GM12878 (cell line): ENCODE data around the gene DGLUCY.

Source experiments
- EP300 ChIP-seq, 2 experiments: fragments of 150-350 bp in 1 of 2; IDR thresholded peaks; 2 replicates each; pipeline ENCODE4 v1.6.1; 2011 to 2012; ENCODE audit warnings: low read depth in 2 of 2, low read length in 2 of 2, borderline replicate concordance in 1 of 2, improper control_type of control experiment in 1 of 2, inconsistent platforms in 1 of 2; ENCODE audit not compliant: control insufficient read depth in 1 of 2
- TAF1 ChIP-seq: IDR thresholded peaks from 2 replicates; pipeline ENCODE4 v1.6.1; 2011; ENCODE audit warnings: mild to moderate bottlenecking, low read depth, low read length, borderline replicate concordance
- ZNF207 ChIP-seq: fragments of 450-650 bp; IDR thresholded peaks from 2 replicates; pipeline ENCODE4 v1.6.1; 2014; ENCODE audit warnings: antibody characterized with exemption, mild to moderate bottlenecking, borderline replicate concordance
- ZNF24 ChIP-seq: fragments of 450-650 bp; IDR thresholded peaks from 2 replicates; pipeline ENCODE4 v1.6.1; 2017; ENCODE audit warnings: antibody characterized with exemption, mild to moderate bottlenecking
- TF ChIP-seq, protein P1 (sequence below): fragments of 450-650 bp; formaldehyde crosslinking; IDR thresholded peaks from 2 replicates; pipeline ENCODE4 v1.5.0; 2022; ENCODE audit warnings: mild to moderate bottlenecking, missing genetic modification characterization
- TF ChIP-seq, protein P2 (sequence below): IDR thresholded peaks from 2 replicates; pipeline ENCODE4 v1.6.1; 2012; ENCODE audit warnings: mild to moderate bottlenecking, low read depth, low read length
- TF ChIP-seq, protein P3 (sequence below), 3 experiments: IDR thresholded peaks in 2 of 3; conservative IDR thresholded peaks in 1 of 3; 2 replicates each; pipeline ENCODE4 v1.5.1; 2011; ENCODE audit warnings: low read depth in 3 of 3, low read length in 3 of 3, mild to moderate bottlenecking in 3 of 3, control low read depth in 2 of 3, moderate library complexity in 2 of 3, inconsistent platforms in 1 of 3, mixed read lengths in 1 of 3; ENCODE audit not compliant: control insufficient read depth in 2 of 3, insufficient read depth in 1 of 3; ENCODE audit errors: extremely low read depth in 1 of 3

DNA sequence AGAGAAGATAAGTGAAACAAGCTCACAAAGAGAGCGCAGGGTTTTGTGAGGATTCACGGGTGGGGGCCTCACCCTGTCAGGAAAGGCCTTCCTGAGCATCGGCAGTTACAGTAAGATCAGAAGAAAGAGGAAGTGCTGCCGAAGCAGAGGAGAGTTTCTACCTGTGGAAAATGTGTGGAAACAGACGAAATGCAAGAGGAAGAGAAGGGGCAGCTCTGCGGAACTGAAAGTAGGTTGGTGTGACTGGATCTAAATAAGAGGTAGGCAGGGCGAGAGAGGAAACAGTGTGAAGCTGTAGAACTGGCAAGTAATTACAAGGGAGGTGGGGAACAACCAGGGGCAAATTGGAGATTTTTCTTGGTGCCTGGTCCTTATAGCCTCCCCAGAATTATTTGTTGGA is 128.0 kb downstream of the DGLUCY start:
- no peak for TF ChIP-seq TAF1
- TF ChIP-seq, protein P1, sequence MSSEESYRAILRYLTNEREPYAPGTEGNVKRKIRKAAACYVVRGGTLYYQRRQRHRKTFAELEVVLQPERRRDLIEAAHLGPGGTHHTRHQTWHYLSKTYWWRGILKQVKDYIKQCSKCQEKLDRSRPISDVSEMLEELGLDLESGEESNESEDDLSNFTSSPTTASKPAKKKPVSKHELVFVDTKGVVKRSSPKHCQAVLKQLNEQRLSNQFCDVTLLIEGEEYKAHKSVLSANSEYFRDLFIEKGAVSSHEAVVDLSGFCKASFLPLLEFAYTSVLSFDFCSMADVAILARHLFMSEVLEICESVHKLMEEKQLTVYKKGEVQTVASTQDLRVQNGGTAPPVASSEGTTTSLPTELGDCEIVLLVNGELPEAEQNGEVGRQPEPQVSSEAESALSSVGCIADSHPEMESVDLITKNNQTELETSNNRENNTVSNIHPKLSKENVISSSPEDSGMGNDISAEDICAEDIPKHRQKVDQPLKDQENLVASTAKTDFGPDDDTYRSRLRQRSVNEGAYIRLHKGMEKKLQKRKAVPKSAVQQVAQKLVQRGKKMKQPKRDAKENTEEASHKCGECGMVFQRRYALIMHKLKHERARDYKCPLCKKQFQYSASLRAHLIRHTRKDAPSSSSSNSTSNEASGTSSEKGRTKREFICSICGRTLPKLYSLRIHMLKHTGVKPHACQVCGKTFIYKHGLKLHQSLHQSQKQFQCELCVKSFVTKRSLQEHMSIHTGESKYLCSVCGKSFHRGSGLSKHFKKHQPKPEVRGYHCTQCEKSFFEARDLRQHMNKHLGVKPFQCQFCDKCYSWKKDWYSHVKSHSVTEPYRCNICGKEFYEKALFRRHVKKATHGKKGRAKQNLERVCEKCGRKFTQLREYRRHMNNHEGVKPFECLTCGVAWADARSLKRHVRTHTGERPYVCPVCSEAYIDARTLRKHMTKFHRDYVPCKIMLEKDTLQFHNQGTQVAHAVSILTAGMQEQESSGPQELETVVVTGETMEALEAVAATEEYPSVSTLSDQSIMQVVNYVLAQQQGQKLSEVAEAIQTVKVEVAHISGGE (CRISPR knock-in tag), result no peak
- TF ChIP-seq, protein P2, sequence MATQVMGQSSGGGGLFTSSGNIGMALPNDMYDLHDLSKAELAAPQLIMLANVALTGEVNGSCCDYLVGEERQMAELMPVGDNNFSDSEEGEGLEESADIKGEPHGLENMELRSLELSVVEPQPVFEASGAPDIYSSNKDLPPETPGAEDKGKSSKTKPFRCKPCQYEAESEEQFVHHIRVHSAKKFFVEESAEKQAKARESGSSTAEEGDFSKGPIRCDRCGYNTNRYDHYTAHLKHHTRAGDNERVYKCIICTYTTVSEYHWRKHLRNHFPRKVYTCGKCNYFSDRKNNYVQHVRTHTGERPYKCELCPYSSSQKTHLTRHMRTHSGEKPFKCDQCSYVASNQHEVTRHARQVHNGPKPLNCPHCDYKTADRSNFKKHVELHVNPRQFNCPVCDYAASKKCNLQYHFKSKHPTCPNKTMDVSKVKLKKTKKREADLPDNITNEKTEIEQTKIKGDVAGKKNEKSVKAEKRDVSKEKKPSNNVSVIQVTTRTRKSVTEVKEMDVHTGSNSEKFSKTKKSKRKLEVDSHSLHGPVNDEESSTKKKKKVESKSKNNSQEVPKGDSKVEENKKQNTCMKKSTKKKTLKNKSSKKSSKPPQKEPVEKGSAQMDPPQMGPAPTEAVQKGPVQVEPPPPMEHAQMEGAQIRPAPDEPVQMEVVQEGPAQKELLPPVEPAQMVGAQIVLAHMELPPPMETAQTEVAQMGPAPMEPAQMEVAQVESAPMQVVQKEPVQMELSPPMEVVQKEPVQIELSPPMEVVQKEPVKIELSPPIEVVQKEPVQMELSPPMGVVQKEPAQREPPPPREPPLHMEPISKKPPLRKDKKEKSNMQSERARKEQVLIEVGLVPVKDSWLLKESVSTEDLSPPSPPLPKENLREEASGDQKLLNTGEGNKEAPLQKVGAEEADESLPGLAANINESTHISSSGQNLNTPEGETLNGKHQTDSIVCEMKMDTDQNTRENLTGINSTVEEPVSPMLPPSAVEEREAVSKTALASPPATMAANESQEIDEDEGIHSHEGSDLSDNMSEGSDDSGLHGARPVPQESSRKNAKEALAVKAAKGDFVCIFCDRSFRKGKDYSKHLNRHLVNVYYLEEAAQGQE, result no peak
- TF ChIP-seq ZNF207, result no peak; the same call in 1 of the 2 replicates
- TF ChIP-seq, protein P3, sequence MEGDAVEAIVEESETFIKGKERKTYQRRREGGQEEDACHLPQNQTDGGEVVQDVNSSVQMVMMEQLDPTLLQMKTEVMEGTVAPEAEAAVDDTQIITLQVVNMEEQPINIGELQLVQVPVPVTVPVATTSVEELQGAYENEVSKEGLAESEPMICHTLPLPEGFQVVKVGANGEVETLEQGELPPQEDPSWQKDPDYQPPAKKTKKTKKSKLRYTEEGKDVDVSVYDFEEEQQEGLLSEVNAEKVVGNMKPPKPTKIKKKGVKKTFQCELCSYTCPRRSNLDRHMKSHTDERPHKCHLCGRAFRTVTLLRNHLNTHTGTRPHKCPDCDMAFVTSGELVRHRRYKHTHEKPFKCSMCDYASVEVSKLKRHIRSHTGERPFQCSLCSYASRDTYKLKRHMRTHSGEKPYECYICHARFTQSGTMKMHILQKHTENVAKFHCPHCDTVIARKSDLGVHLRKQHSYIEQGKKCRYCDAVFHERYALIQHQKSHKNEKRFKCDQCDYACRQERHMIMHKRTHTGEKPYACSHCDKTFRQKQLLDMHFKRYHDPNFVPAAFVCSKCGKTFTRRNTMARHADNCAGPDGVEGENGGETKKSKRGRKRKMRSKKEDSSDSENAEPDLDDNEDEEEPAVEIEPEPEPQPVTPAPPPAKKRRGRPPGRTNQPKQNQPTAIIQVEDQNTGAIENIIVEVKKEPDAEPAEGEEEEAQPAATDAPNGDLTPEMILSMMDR (IDR thresholded peaks at IDR 0.05 in 2 of 3, conservative IDR thresholded peaks at IDR 0.05 in 1 of 3; ENCODE audit: control insufficient read depth in 2 of 3, extremely low read depth in 1 of 3, insufficient read depth in 1 of 3, low read depth in 3 of 3, low read length in 3 of 3), result no peak
- TF ChIP-seq ZNF24, result no peak
- peak; percentile 53 to 79; a peak in 2 of 4 replicates for TF ChIP-seq EP300 (IDR thresholded peaks at IDR 0.05; ENCODE audit: borderline replicate concordance in 1 of 2, control insufficient read depth in 1 of 2, low read depth in 2 of 2, low read length in 2 of 2)
